Skin of body (tissue), 2 donors: ENCODE results near the gene OPCML. TPM values are rescaled to one million over a fixed set of nuclear protein-coding genes. Genes with fewer than 3 reads are reported as not detected.

Source experiments
- DNase-seq: peaks from one replicate; lab custom pipeline; 2025; lab: John Stamatoyannopoulos, UW
- total RNA-seq: library from RNA; depleted of rRNA; stranded (reverse); fragments of >200 nt; gene quantifications from one replicate; pipeline ENCODE4 v1.2.3, GENCODE V29; 2014

The OPCML gene
- total RNA-seq, 1 donor from 2014 or later, result 0.49 TPM

DNA sequence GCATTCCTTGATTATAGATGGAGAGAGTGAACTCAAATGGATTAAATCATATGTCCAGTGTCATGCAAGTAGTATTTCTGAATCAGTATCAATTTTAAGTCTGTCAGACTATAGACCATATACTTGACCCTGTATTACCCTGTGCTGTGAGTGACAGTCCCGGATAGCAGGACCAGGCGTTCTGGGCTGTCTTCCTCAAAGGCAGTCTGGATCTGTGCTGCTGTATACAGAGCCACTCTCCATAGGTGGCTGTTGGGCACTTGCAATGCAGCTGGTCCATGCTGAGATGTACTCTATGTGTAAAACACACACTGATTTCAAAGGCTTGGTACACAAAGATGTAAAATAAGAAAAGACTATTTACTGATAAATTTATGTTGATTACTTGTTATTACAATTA, 294.3 kb downstream of the OPCML start:
- no peak for DNase-seq

DNA sequence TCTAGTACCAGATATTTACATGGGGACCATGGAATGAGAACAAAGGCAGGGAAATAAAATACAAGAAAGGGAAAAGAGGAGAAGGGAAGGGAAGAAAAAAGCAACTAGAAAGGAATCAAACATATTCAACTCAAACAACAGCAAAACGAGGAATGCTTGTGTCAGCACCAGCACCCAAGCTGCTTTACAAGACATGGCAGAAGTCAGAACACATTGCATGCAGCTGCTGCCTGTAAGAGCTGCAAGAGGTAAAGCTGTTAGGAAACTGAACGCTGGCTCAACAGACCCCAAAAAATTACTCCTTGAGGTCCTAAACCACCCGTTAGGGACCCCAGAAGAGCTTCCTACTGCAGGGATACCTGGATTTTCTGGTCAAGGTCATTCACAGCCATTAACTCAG, 296.9 kb downstream of the OPCML start:
- peak; percentile 31 for DNase-seq

DNA sequence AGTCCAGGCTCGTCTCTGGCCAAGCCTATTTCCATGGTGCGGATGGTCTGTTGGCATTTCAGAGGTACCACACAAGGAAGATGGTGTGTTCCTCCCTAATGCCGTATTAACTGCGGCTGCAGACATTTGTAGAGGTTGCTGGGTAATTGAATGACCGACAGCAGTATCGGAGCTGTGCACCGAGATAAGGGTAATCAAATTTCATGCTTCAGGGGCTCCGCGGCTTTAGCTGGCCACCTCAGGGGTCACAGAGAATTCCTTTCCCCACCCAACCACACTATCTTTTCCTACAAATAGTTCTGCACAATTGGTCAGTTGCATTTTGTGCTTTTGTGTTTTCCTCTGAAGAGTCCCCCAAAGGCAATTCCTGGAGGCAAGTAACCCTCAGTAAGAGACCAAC, 297.4 kb downstream of the OPCML start:
- DNase-seq, result no peak

DNA sequence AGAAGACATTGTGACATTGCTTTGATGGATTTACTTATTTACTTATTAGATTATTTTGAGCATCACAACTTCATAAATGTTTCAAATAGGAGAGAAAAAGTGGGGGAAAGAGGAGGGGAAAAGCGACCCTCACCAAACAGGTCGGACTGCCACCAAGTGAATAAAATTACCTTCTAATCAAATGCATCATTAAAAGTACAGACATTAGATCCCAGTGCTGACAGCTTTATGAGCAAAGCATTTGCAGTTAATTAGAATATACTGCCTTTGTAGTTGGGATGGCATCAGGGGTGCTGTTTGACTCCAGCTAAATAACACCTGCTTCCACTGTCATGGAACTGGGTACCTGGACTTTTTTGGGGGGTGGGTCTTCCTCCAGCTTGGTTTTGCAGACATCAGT, 299.6 kb downstream of the OPCML start:
- DNase-seq, result no peak

DNA sequence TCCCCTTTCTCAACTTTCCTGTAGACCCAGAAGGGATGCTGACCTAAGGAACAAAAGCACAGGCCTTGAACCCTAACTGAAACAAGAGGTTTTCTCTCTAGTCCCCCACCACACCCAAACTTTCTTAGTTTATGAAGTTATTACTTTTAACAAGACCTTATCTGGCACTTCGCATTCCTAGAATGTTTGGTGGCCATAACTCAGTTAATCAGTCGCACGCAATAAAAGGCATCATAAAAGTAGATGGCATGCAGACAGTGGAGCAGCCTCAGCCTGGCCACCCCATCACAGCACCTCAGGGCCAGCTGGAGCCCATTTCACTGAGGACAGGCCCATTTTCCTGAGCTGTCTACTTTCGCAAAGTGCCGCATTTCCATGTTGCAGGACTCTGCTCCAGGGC, 301.9 kb downstream of the OPCML start:
- DNase-seq, result no peak

DNA sequence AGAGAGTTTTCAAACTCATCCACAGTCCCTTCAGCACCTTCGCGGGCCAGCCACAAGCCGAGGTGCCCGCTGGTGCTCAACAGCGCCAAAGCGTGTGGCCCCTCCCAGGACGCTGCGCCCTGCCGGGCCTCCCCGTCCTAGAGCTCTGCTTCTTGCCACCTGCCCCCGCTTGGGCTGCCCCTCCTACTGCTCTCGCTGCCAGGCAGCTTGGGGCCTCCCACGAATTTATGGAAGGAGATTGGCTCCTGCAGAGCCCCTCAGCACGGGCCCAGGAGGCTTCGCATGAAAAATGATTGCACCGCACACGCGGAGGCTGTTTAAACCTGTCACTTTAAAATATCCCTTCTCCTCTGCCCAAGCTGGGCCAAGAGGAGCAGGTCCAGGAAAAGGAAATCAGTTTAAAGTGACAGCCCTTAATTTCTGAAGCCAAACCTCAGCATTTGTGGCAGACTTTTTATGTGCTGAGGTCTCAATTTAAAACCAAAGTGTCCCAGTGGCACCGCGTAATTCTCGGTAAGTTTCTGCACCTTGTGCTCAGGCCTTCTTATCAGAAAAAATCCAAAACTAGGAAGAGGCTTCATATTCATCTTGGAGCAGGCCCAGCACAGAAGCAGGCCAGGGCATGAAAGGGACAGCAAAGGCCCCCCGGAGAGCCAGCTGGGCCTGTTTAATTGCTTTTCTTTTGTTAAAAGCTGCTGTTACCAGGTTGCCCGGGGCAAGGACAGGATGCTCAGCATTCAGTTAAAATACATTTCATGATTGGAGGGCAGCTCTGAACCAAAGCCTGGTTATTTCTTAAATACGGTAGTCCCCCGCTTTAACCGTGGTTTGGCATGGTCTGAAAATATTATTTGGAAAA, 303.6 kb downstream of the OPCML start:
- no peak for DNase-seq

DNA sequence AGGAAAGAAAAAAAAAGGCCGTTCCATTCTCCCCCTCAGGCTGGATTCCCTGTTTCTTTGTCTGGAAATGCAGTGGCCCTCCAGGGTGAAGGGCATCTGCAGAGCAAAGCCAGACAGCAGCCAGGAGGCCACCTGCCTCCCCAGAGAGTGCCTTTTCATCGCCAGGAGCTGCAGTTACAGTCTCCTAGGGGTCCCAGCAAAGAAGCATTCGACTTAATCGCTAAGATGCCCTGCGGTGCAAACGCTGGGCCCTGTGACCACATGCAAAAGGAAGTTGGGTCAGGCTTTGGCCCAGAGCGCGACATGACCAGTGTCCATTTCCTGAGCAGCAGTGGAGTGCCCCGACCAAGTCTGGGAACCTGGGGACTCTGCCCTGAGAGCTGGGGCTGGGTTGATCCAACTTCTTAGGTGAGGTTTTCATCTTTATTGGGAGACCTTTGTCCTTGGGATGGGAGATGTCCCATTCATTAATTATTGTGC, 304.6 kb downstream of the OPCML start:
- no peak for DNase-seq

DNA sequence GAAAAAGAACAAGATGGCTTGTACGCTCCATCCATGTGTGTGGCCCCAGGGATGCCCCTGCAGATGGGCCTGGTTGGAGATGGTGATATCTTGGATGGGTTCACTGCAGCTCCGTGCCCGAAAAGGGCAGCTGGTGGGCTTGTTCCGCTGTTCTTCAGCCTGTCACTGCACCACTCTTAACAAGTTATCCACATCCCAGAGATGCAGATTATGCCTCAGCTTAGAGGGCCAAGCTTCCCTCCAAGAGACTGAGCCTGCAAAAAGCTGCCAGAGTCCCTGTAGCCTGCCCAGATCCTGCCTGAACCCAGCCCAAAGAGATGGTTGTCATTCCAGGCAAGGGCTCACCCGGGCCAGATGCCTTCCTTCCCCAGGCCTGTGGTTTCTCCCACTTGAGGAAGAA, 308.0 kb downstream of the OPCML start:
- no peak for DNase-seq

DNA sequence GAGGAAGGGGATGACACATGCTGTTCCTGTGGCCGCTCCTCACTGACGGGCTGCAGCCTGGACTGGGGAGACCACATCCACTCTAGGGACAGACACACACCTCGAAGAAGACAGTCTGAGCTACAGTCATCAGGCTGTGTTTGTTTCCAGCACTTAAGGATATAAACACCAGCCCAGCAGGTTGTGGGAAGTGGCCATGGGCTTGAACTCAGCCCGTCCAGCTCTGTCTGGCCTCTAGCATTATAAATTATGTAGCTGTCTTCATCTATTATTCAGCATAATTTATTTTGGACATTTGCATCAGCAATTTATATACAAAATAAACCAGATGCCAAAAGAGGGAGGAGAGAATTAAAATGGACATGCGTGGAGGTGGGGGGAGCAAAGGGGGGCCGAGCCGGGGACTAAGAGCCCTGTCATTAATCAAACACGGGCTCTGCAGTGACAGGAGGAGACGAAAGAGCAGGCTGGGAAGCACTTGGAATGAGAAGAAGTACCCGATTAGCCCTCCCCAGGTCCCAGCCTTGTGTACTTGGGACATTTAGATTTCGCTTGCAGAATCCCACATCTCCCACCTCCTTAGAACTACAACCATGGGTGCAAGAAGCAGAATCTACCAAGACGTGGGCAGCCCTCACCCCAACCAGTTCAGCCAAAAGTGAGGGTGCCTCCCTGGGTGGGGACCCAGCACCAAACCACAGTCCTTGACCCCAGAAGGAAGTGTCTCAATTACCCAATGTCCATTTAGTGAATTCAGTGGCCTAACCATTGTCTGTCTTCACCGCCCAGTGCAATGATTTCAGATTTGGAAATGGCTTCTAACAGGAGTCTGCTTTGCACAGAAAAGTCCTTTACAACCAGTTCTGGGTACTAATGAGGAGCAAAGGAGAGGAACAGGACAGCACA, 309.6 kb downstream of the OPCML start:
- no peak for DNase-seq

DNA sequence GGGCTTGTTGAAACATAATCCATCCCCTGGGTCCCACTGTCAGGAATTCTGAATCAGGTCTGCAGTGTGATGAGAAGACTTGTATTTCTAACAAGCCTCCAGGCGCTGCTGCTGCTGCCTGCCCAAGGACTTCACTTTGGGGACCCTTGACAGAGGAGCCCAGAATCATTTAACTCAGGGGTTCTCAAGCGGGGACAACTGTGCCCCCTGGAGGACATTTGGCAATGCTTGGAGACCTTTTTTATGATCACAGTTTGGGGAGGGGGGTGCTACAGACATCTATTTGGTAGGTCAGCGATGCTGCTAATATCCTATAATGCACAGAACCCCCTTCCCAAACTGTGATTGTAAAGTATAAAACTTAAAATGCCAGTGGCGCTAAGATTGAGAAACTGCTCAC, 312.8 kb downstream of the OPCML start:
- DNase-seq, result no peak

DNA sequence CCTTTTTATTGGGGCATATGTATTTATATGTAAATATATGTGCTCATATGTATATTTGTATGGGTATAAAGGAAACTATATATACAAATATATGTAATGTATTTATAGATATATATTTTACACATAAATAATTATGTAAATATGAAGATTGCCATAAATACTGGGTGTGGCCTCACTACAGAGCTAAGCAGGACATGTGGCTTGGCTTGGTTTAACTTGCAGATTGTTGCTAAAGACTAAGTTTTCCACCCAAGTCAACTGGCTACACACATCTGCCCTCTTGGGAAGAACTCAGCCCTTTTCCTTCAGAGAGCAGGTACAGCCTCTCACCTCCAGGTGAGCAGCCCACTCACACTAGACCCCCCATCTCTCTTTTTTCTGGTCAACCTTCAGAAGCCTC, 315.5 kb downstream of the OPCML start:
- DNase-seq, result no peak

DNA sequence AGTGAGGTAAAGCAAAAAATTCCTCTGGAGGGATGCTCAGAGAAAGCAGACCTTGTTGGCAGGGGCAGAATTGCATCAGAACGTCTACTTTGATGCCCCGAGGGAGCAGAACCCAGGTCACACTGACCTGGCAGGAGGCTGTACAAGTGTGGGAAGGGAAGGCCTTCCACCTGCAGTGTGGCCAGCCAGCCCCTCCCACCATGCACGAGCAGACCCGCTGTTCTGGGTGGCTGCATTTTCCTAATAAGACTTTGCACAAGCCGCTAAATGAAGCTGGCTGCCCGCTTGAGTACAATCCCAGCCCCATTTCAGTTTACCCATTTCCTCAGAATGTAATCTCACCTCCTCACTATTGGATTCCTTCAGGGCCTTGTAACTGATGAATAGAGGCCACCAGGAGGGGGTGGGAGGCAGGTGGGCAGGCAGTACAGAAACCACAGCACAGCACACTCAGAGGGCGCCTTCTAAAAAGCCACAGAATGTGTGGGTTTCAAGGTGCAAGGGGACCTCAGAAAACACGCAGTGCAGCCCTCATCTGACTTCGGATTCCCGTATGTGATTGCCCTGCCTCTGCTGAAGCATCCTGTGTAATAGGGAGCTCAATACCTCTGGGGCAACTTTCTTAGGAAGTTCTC, 316.6 kb downstream of the OPCML start:
- no peak for DNase-seq

DNA sequence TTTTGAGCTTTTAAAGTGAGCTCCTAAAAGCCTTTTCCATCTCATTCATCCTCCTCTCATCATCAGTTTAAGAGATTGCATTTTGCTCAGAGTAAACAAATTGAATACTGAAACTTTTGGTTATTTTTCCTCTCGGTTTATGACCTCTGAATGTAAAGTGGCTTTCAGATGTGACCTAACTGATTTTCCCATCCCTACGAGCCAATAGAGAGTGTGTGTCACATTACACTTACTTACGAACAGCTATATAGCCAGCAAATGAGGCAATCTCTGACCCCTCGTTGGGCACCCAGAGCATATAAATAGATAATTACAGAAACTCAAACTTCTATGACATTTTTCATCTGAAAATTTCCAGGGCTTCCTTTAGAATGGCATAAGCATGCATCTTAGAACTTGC, 317.7 kb downstream of the OPCML start:
- no peak for DNase-seq

DNA sequence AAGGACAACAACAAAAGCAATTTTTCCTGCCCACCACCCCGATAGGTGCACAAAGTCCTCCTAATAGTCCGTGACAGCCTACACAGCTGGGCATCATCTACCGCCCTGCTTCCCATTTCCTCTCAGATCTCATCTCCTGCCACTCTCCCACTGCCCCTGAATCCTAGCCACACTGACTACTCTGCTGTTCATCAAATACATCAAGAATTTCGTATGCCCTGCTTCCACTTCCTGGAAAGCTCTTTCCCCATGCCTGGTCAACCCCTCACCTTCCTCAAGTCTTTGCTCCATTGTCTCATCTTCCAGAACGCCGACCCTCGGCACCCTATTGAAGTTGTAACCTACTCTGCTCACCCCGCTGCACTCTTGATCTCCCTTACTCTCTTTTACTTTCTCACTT, 320.1 kb downstream of the OPCML start:
- DNase-seq, result no peak

DNA sequence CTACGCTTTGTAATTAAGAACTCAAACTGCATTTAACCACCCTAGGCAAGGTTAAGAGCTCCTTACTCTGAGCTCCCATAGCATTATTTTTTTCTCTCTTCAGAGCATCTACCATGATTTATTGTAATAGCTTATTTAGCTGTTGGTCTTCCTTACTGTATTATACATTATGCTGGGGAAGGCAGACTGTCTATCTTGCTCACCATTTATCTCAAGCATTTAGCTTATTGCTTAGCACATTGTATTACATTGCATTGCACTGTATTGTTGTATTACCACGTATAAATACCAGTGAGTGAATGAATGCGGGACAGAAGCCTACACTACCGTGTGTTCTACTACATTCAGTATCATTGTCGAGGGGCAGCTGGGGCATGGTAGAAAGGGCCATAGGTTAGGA, 324.3 kb downstream of the OPCML start:
- no peak for DNase-seq

DNA sequence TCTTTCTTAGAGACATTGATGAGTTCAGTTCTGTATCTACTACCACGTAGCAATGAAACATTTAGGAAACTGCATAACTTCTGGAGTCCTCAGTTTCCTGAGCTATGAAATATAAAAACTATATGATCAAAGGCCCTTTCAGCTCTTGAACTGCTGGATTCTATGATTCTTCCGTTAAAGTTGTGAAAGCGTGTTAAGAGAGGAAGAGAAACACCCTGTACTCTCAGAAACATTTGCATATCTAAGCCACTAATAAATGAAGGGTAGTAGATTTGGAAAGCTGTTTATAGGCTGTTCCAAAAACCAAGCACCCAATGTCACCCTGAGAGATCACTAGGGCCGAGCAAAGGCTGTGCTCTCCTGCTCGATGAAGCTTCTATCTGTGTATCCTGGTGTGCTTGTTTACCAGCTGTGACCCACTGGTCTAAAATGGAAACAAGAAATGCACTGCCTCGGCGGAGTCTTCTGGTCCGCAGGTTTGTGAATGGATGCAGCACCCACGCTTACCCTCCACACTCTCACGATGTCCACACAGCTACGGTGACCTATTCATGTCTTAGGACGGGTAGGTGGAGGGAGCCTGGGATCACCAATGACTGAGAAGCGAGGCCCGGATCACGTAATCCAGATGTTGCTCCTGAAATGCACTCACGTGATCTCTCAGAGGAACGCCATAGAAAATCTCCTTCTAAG, 325.8 kb downstream of the OPCML start:
- no peak for DNase-seq

DNA sequence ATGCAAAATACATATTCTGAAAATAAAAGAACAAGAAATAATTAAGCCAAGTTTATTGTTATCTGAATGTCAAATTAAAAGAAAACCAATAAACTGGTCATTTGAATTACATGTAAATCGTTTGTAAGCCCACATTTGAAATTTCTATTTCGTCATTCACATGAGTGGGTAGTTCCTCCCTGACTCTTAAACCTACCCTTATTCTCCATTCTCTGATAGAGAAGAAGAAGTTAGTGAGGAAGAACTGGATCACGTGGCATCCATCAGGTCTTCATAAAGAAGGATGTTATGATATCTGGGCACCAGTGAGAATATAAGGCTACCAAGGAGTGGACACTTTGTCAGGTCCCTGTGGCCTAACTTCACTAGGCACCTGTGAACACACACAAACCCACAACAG, 328.1 kb downstream of the OPCML start:
- DNase-seq, result no peak

DNA sequence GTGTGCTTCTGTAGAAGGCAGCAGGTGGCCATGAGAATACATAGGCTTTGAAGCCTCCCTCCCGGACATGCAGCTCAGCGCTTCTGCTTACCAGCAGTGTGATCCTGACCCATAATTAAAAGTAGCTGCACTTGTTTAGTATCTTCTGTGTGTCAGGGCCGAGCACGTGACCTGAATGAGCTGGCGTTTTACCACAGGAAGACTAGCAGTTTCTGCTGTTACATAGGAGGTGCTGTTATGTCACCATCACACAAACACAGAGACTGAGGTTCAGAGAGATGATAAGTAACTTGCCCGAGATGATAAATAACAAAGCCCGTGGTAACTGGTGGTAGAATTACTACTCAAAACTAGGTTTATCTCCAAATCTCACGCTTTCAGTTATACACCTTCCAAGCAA, 329.5 kb downstream of the OPCML start:
- DNase-seq, result no peak

DNA sequence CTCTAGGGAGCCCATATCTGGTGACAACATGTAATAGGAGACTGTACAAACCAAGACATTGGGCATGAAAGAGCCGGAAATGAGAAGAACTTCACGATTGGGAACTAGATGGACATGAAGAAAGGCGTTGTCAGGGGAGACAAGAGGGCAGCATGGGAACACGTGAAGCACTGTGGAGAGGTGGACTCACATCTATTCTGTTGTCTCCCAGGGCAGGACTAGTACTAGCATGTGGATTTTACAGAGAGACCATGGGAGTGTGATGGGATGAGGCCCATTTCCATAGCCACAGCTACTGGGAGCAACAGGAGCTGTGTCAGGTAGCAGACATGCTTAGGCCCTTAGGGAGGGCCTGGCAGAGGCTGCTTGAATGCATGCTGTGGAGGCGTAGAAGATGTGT, 333.9 kb downstream of the OPCML start:
- DNase-seq, result no peak

DNA sequence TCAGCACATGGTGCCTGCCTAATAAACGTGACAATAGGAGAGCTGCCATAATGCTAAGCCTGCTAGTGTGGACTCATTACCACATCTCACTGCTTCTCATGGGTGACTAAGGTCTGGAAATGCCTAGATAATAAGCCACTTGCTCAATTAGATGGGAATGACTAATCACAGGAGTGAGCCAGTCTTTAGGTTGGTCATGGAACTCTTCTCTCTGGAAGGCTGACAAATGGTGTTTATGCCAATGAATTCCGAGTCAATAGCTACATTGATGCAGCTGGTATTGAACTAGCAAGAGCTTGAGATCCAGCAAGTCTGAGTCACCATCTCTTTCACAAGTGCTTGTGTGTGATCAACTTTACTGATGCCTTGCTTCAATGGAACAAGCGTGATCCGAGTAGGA, 334.9 kb downstream of the OPCML start:
- no peak for DNase-seq

DNA sequence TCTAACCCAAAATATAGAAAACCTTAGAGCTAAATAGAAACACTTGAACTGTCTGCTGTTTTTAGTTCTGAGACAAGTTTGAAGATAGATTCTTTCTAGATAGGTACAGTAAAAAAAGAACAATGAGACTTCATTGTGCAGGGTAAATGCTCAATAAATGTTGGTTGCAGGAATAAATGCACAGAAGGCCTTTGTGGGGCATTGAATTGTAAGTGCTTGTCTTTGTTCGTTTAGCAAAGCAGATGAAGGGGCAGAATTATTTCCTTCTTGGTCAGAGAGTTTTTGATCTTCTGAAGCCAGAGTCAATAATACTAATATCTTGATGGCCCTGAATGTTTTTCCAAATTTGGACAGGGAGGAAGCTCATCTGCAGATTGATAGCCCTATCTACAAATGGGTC, 340.4 kb downstream of the OPCML start:
- no peak for DNase-seq
